ENCODE data around the gene RNF4.

GRCh38 chr4:2545321-2546013 lies 76.6 kb downstream of the RNF4 start:
- TF ChIP-seq L3MBTL2 (conservative IDR thresholded peaks at IDR 0.05) (no peak), BHLHE40 (IDR thresholded peaks at IDR 0.05; ENCODE audit: borderline replicate concordance) (no peak), TARDBP (IDR thresholded peaks at IDR 0.05) (no peak), SP1 (IDR thresholded peaks at IDR 0.05) (no peak), SUZ12 (IDR thresholded peaks at IDR 0.05) (no peak), HDGF (IDR thresholded peaks at IDR 0.05; ENCODE audit: borderline replicate concordance) (no peak), FOXM1 (IDR thresholded peaks at IDR 0.05; ENCODE audit: borderline replicate concordance) (no peak), ELF4 (IDR thresholded peaks at IDR 0.05) (no peak), ZNF384 (IDR thresholded peaks at IDR 0.05) (no peak), ARNT (IDR thresholded peaks at IDR 0.05) (no peak), LEF1 (IDR thresholded peaks at IDR 0.05; ENCODE audit: borderline replicate concordance) (no peak), FOXA1 (IDR thresholded peaks at IDR 0.05) (no peak), FOXK2 (IDR thresholded peaks at IDR 0.05) (no peak)
